Measurements from ENCODE around the gene KCNH2. TPM values are rescaled to one million over a fixed set of nuclear protein-coding genes. Genes with fewer than 3 reads are reported as not detected.

Gene KCNH2
- total RNA-seq, 2 experiments from 2014 or later = 5.8 to 7.5 TPM

DNA sequence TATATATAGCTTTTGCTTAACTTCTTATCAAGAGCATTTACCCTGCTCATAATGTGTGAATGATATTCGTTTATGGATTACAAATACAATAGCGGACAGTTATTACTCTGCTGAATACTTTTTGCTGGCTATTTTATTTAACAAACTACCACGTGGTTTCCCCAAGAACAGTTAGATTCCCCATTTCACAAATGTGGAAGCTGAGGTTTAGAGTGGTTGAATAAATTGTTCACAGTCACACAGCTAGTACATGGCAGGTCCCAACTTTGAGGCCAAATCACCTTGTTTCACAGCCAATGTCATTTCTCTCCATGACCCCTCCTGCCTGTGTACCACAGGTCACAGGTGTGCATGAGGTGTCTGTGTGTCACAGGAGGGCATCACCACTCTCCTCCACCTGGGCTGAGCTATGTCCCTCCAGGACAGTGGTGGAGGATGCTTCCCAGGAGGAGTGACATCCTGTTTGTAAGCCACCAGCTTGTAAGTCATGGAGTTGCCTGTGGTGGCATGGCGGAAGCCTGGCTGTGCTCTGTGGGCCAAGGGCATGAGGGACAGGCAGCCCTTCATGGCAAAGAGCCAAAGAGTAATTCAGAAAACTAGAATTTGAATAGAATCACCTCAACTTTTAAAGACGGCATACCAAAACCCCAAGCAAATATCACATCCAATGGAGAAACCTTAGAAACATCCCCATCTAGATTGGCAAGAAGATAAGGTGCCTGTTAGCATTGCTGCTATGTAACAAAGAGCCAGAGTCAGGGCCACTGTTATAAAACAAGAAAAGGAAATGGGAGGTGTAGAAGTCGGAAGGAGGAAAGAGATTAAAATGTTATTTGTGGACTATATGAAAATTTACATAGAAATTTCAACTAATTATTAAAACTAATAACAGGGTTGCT, 73.9 kb downstream of the KCNH2 start:
- H4K20me1 ChIP-seq (ENCODE audit: insufficient read depth, low read length) = no peaks in the 10 kb centered on the region
- intact Hi-C loops (cut with micrococcal nuclease; ENCODE audit: unreplicated experiment) = no loop called here
- peaks cover 31% of the 10 kb centered on the region for H3K4me1 ChIP-seq (ENCODE audit: insufficient read depth, low read length, poor library complexity, severe bottlenecking)
- POLR2A ChIA-PET = interaction anchor here (0.7 to 0.8 kb wide), 2 partner anchors 19 to 55 kb away, joined by 3 read pairs; no protein-coding TSS in a partner anchor
- no peak overlapping the region for H3K4me3 ChIP-seq (ENCODE audit: low read depth, low read length, poor library complexity, severe bottlenecking)
- BruUV-seq (replicated peaks) = no TSS peak
- CTCF ChIA-PET (ENCODE audit: unreplicated experiment) = no interaction called here
- H3K36me3 ChIP-seq (ENCODE audit: insufficient read depth, low read length) = no peaks in the 10 kb centered on the region
- no peak overlapping the region; the same call in 1 of the 2 replicates for H3K4me2 ChIP-seq (ENCODE audit: low read length)
- no peak overlapping the region for H3K27ac ChIP-seq (ENCODE audit: low read depth, low read length, poor library complexity, severe bottlenecking)
- no peak overlapping the region for H2AFZ ChIP-seq (ENCODE audit: low read length)
- TF ChIP-seq EZH2phosphoT487 (IDR thresholded peaks at IDR 0.05; ENCODE audit: borderline replicate concordance, low read depth, low read length) = no peak
- TF ChIP-seq, protein P1, sequence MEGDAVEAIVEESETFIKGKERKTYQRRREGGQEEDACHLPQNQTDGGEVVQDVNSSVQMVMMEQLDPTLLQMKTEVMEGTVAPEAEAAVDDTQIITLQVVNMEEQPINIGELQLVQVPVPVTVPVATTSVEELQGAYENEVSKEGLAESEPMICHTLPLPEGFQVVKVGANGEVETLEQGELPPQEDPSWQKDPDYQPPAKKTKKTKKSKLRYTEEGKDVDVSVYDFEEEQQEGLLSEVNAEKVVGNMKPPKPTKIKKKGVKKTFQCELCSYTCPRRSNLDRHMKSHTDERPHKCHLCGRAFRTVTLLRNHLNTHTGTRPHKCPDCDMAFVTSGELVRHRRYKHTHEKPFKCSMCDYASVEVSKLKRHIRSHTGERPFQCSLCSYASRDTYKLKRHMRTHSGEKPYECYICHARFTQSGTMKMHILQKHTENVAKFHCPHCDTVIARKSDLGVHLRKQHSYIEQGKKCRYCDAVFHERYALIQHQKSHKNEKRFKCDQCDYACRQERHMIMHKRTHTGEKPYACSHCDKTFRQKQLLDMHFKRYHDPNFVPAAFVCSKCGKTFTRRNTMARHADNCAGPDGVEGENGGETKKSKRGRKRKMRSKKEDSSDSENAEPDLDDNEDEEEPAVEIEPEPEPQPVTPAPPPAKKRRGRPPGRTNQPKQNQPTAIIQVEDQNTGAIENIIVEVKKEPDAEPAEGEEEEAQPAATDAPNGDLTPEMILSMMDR (conservative IDR thresholded peaks at IDR 0.05; ENCODE audit: low read length) = no peak
- DNase-seq (ENCODE audit: low spot score) = no peak
- no peaks in the 10 kb centered on the region for H3K9me3 ChIP-seq (ENCODE audit: low read length)
- 0 out of 2 replicates have a peak, but pooled peaks cover 2% of the 10 kb centered on the region for H3K9me2 ChIP-seq (ENCODE audit: insufficient read depth, low read length)
- no peaks in the 10 kb centered on the region for H3K79me2 ChIP-seq (ENCODE audit: insufficient read depth, low read depth, low read length)

DNA sequence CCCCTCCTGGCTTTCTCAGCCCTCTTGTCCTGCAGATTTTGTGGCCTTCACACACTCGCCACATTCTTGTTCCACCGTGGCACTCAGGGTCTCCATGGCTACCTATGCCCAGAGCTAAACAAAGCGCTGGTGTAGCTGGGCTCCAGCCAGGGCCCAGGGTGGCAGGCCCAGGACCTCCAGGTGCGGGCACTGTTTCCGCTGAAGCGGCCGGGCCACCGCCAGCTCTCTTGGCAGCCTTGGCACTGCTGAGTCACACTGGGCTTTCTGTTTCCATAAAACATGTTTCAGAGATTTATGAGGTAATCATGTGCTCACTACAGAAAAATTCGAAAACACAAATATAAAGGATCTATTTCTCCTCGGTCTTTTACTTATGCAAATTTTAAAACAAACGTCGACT, 74.5 kb downstream of the KCNH2 start:
- Histone ChIP-seq H3K4me2 (ENCODE audit: low read length) (no peak overlapping the region), H3K9me2 (ENCODE audit: insufficient read depth, low read length) (0 out of 2 replicates have a peak, but pooled peaks cover 2% of the 10 kb centered on the region), H2AFZ (ENCODE audit: low read length) (no peak overlapping the region), H3K9me3 (ENCODE audit: low read length) (no peaks in the 10 kb centered on the region), H3K4me3 (ENCODE audit: low read depth, low read length, poor library complexity, severe bottlenecking) (no peak overlapping the region), H3K79me2 (ENCODE audit: insufficient read depth, low read depth, low read length) (no peaks in the 10 kb centered on the region), H4K20me1 (ENCODE audit: insufficient read depth, low read length) (no peaks in the 10 kb centered on the region), H3K4me1 (ENCODE audit: insufficient read depth, low read length, poor library complexity, severe bottlenecking) (peaks cover 37% of the 10 kb centered on the region), H3K36me3 (ENCODE audit: insufficient read depth, low read length) (no peaks in the 10 kb centered on the region), H3K27ac (ENCODE audit: low read depth, low read length, poor library complexity, severe bottlenecking) (no peak overlapping the region)
- ChIA-PET CTCF (ENCODE audit: unreplicated experiment) (no interaction called here), POLR2A (interaction anchor here (0.7 to 0.8 kb wide), 3 partner anchors 18 to 55 kb away, joined by 3 to 6 read pairs (median 3); no protein-coding TSS in a partner anchor)
- no TSS peak for BruUV-seq (replicated peaks)
- DNase-seq (ENCODE audit: low spot score) = no peak
- no peak for TF ChIP-seq EZH2phosphoT487 (IDR thresholded peaks at IDR 0.05; ENCODE audit: borderline replicate concordance, low read depth, low read length)
- TF ChIP-seq, protein P1 (conservative IDR thresholded peaks at IDR 0.05; ENCODE audit: low read length) = no peak
- intact Hi-C loops (cut with micrococcal nuclease; ENCODE audit: unreplicated experiment) = no loop called here
